ENCODE measurements around the gene SLC2A5.
"Not testable (repeated sequence)": the region's sequence is repeated elsewhere in the genome, so short reads cannot be mapped to it uniquely, and the experiment has no call there.

Gene SLC2A5

GRCh38 chr1:9031484-9032259, 37.8 kb downstream of the SLC2A5 start:
- no peak for DNase-seq

DNA sequence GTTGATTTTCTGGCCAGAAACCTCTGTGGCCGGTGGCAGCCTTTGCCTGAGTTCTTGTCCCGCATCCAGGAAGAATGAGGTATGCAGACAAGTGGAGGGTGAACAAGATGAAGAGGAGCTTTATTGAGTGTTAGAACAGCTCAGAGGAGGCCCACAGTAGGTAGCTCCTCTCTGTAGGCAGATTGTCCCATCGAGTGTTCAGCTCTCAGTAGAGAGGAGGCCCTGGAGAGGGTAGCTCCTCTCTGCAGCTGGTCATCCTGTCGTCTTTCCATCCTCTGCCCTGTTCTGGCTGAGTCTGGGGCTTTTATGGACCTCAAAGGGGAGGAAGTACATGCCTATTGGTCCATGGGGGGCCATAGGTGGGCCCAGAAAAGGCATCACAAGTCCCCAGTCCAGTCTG, 38.4 kb downstream of the SLC2A5 start:
- DNase-seq, result not testable (repeated sequence)

DNA sequence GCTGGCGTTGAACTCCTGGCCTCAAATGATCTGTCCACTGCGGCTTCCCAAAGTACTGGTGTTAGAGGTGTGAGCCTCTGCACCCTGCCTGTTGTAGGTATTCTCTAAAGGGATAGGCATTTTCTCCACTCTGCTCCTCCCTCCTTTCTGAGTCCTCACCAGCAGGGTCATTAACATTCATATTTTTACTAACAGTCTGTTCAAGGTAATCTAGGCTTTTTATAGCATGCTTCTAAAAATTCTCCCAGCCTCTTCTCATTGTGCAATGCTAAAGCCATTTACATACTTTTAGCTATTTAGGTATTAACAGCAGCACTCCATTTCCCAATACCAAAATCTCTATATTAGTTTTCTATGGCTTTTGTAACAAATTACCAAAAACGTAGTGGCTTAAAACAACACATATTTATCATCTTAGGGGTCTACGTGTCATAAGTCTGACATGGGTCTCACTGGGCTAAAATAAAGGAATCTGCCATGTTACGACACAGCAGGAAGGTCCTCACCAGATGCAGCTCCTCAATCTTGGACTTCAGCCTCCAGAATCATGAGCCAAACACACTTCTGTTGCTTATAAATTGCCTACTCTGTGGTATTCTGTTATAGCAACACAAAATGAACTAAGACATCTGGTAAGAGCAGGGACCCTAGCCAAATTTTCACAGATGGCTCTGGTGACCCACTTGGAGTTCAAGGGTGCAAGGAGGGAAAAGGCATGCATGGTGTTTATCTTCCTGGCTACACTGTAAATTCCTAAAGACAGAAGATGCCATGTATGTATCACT, 40.3 kb downstream of the SLC2A5 start:
- DNase-seq, result peak; percentile 17

DNA sequence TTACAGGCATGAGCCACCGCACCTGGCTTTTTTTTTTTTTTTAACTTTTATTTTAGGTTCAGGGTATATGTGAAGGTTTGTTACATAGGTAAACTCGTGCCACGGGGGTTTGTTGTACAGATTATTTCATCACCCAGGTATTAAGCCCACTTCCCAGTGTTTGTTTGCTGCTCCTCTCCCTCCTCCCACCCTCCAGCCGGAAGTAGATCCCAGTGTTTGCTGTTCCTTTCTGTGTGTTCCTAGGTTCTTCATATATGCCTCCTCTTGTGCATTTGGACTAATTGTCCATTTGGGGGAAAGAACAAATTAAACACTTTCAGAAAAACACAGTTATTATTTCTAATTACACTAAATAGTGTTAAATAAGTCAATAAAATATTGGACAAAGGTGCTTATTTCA, 42.1 kb downstream of the SLC2A5 start:
- no peak for DNase-seq

GRCh38 chr1:9025449-9025848, 44.0 kb downstream of the SLC2A5 start:
- DNase-seq, result no peak

- DNase-seq, result no peak
Observed at GRCh38 chr1:9024837-9025236, 44.6 kb downstream of the SLC2A5 start.

DNA sequence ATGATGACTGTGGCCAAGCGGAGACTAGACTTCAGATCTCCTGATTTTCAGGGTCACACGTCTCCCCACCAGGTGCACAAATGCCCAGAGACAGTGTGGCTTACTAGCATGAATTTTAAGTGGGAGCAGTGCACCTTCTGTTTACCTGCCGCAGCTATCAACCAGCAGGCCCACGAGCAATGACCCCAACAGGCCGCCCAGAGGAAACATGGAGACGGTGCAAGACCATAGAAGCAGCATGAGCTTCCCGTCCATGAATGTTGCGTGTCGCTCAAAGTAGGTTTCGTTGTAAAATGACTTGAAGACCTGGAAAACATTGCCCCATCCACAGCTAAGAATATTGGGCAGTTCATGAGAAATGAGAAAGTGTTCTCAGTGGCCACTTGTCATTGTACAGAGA, 46.7 kb downstream of the SLC2A5 start:
- DNase-seq, result no peak

DNA sequence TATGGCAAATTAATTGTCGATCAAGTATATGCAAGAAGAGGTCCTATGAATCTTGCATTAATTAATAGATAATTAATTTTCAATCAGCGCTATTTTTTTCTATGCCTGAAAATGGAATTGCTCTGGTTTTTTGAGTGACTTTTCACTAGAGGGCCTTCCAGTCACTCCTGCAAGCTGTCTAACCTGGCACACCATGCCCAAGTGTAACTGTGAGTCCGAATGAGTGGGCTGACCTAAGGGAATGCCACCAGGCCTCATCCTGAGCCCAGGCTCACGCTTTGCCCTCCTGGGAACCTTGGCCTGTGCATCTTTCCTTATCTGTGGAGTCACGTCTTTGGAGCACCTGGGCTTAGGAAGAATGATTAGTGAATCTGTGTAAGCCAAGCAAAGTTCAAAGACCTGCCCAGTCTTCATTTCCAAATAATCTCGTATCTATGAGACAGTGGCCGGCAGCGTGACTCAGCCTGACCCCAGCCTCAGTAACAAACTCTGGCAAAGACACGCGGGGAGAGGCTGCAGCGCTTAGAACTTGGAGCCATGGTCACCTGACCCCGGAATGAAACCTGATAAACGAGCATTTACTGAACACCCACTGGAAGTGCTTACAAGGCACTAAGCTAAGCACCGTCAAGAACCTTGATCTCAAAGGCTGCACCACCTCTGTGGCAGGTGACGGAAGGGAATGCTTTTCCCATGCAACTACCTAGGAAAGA, 47.3 kb downstream of the SLC2A5 start:
- DNase-seq, result not testable (repeated sequence)

DNA sequence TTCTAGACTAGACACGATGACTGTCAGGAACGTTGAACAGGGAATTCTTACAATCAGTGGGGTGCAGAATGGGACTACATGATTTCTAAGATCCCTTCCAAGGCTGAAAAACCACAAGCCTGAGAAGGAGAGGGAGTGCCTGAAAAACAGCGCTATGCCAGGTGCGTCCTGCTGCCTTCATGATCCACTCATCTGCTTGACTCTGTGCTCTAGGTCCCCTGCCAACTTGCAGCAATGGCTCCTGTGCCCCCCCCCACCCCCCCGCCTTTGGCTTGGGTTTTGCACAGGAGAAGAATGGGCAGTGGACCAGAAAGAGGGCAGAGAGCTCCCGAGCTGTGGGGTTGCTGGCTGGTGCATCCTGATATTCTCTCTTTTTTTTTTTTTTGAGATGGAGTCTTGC, 49.1 kb downstream of the SLC2A5 start:
- DNase-seq, result peak; percentile 19

DNA sequence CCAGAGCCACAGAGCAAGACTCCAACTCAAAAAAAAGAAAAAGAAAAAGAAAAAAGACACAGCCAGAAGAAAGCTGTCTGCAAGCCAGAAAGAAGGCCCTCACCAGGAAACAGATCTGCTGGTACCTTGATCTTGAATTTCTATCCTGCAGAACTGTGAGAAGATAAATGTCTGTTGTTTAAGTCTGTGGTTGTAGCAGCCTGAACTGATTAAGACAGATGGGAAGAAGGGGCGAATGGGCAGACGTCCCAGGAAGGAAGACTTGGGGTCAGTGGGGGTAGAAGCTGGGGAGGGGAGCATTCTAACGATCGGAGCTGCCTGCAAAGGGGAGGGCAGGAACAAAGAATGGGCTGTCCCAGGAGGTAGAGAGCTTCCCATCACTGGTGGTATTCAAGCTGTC, 49.5 kb downstream of the SLC2A5 start:
- DNase-seq, result no peak

DNA sequence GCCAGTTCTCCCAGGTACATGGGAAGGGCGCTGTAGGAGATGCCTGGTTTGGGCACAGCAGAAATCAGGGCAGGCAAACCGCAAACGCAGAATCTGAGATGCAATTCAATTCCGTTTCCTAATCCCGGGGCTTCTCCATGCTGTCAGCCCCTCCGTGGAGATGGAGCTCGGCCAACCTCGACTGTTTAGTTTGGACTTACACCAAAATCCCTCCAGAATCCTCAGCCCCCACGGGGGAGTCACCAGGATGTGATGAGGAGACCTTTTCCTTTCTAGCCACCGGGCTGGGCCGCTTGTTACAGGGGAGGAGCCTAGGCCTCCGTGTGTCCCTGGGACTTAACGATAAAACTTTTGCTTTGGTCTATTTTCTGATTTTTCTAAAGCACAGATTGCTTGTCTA, 51.1 kb downstream of the SLC2A5 start:
- no peak for DNase-seq

- no peak for DNase-seq
Observed at GRCh38 chr1:9016455-9016854, 53.0 kb downstream of the SLC2A5 start.

DNA sequence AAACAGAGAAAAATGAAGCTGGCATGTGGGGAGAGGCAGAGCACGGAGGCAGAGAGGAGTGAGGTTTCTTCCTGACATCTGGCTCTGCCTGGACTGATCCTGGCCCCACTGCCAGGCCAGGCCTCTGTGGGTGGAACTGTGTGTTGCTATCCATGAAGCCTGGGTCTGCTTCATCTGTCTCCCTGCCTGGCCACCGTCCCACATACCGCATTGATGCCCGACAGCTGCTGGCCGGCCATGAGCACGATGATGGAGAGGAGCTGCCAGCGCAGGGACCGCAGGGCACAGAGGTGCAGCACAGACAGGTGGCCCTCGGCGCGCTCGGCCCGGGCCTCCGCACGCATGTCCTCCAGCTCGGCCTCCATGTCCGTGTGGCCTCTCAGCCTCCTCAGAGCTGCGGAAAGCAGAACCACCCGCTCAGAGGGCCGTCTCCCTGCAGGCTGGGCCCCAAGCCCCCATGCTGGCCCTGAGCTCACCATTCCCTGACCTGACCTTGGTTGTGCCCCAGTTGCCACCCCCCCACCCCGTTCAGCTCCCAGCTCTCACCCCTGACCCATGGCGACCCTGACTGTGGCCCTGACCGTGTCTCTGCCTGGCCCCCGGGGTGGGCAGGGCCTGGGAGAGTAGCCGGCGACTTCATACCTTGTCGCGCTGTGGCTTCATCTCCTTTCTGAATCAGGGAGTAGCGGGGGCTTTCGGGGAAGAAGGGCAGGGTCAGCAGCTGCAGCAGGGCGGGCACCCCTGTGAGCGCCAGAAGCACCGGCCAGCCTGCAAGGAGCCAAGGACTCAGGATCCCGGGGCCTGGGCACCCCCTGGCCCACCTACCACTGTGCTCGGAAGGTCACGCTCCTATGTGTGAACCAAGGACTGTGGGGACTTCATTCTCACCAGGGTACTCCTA, 54.7 kb downstream of the SLC2A5 start:
- no peak for DNase-seq

- no peak for DNase-seq
Observed at GRCh38 chr1:9013819-9014218, 55.6 kb downstream of the SLC2A5 start.

GRCh38 chr1:9010781-9011323, 58.6 kb downstream of the SLC2A5 start:
- DNase-seq, result no peak

- DNase-seq, result peak; percentile 12
Observed at GRCh38 chr1:9009438-9010370, 59.7 kb downstream of the SLC2A5 start.

DNA sequence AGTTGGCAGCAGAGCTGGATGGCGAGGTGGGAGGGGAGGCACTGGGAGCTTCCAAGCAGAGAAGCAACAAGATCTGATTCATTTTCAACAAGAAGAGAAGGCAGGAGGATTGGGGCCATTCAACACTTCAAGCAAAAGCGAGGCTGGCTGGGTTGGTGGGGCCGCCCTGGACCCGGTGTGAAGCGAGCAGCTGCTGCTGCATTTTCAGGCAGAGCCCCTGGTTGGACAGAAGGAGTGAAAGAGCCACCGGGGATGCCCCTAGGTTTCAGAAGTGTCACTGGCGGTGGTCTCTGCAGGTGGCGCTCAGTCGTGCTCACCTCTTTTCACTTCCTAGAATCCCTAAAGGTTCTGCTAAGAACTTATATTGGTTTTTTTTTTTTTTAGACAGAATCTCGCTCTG, 61.2 kb downstream of the SLC2A5 start:
- no peak for DNase-seq

- no peak for DNase-seq
Observed at GRCh38 chr1:9006956-9007615, 62.3 kb downstream of the SLC2A5 start.

GRCh38 chr1:9005395-9005708, 64.1 kb downstream of the SLC2A5 start:
- no peak for DNase-seq

DNA sequence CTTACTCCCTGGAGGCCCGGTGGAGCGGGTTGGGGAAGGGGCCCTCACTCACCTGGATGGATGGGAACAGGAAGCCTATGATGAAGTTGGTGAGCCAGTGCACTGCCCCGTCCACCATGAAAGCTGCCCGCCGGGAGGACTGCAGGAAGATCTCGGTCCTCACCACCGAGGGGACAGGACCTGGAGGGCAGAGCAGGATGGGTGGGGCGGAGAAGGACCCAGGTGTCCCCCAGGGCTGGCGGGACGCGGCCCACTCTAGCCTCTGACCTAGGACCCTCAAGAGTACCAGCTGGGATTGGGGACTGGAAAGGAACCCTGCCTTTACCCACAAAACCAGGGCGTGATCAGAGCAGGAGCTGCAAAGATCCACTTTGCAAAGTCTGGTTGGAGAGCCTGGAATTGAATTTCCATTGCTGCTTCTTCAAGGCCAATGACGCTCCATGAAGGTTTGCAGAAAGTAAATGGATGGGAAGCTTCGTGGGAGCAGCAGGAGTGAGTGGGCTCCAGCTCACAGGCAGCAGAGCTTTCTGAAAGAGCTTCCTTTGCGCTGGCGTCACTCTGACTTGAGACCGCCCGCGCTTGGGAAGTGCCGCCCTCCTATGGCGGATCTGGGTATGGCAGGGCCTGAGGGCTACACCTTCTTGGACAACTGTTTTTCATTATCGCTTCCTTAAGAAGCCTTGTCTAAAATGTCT, 64.6 kb downstream of the SLC2A5 start:
- peak; percentile 41 for DNase-seq

Data from NCI-H446 treated with DMSO at 0.1 percent for 48 hours (cell line).